ENCODE data around the gene EIF2B4. TPM values are rescaled to one million over a fixed set of nuclear protein-coding genes. Genes with fewer than 3 reads are reported as not detected.
A peak's percentile ranks its signal among the peaks of the same experiment; 100 is the strongest.

The EIF2B4 gene
- total and polyA plus RNA-seq, 9 of the 15 experiments (the other 6 are each of a cell fraction or from before 2014, with no cell fraction given), result 29.7 to 80.3 (median 58.9) TPM

GRCh38 chr2:27370026-27370815 lies at the start of gene EIF2B4, which contains the start of gene SNX17 (continued):
- no peak for TF ChIP-seq HMG20B (CRISPR knock-in tag; IDR thresholded peaks at IDR 0.05)
- TF ChIP-seq ZNF184 (CRISPR knock-in tag; IDR thresholded peaks at IDR 0.05), result no peak
- TF ChIP-seq ZNF232 (CRISPR knock-in tag; IDR thresholded peaks at IDR 0.05), result no peak
- TF ChIP-seq IFI16 (CRISPR knock-in tag; IDR thresholded peaks at IDR 0.05), result no peak
- no peak for TF ChIP-seq DACH1 (IDR thresholded peaks at IDR 0.05; ENCODE audit: partially characterized antibody)
- TF ChIP-seq NR1H2 (CRISPR knock-in tag; IDR thresholded peaks at IDR 0.05), result peak; percentile 96
- no peak for TF ChIP-seq ZNF277 (CRISPR knock-in tag; IDR thresholded peaks at IDR 0.05; ENCODE audit: borderline replicate concordance)
- no peak for TF ChIP-seq ZNF280A (IDR thresholded peaks at IDR 0.05; ENCODE audit: low read depth, partially characterized antibody)
- no peak for TF ChIP-seq KLF1 (tag; IDR thresholded peaks at IDR 0.05)
- no peak for TF ChIP-seq NCOA1 (IDR thresholded peaks at IDR 0.05; ENCODE audit: low read depth)
- peak; percentile 55; the same call in 1 of the 2 replicates for TF ChIP-seq TGIF2 (CRISPR knock-in tag; IDR thresholded peaks at IDR 0.05)
- peak; percentile 62; the same call in 1 of the 2 replicates for TF ChIP-seq ZNF609 (CRISPR knock-in tag; IDR thresholded peaks at IDR 0.05; ENCODE audit: borderline replicate concordance)
- peak; percentile 95 for TF ChIP-seq CBFB (CRISPR knock-in tag; IDR thresholded peaks at IDR 0.05)
- no peak for TF ChIP-seq HBP1 (CRISPR knock-in tag; IDR thresholded peaks at IDR 0.05)
- TF ChIP-seq PBX2 (CRISPR knock-in tag; IDR thresholded peaks at IDR 0.05; ENCODE audit: low read depth), result no peak
- no peak for TF ChIP-seq PBX2 (tag; conservative IDR thresholded peaks at IDR 0.05; ENCODE audit: low read depth)

All from K562 (cell line).